Measurements from ENCODE around the gene SLC12A4.
"Not testable (repeated sequence)": the region's sequence is repeated elsewhere in the genome, so short reads cannot be mapped to it uniquely, and the experiment has no call there.

The SLC12A4 gene

GRCh38 chr16:67924140-67924906 lies 44.1 kb downstream of the SLC12A4 start:
- DNase-seq: no peak

DNA sequence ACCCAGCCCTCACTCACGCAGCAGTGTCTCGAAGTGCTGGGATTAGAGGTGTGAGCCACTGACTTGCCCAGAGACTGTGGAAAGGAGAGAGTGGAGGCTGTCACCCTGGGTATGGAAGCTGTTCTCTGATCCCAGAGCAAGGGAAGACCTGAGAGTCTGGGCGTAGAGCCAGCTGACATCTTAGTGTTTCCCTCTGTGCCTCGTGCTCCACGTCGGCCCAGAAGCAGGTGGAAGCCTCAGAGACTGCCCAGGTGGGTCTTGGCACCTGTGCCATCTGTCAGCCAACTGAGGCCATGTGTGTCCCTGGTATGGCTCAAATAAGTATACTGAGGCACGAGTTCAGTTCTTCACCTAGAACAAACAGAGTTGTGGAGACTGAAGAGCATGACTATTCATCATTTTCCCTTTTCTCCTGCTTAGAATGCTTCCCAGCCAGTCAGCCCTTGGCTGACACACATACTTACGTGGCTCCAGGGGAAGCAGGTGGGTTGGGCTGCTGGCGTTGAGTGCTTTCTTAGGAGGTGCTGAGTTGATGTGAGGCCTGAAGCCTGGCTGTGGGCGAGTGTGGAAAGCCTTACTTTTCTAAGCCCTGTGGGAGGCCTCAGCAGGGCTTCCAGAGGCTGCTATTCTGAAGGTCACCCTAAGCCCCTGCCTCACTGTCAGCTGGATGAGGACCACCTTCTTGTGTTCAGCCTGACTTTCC lies 44.9 kb downstream of the SLC12A4 start:
- DNase-seq: peak in 2 of 3 experiments; percentile 17 to 42

GRCh38 chr16:67922740-67923139 lies 45.7 kb downstream of the SLC12A4 start:
- peak; percentile 21 to 76 (median 43) for DNase-seq

DNA sequence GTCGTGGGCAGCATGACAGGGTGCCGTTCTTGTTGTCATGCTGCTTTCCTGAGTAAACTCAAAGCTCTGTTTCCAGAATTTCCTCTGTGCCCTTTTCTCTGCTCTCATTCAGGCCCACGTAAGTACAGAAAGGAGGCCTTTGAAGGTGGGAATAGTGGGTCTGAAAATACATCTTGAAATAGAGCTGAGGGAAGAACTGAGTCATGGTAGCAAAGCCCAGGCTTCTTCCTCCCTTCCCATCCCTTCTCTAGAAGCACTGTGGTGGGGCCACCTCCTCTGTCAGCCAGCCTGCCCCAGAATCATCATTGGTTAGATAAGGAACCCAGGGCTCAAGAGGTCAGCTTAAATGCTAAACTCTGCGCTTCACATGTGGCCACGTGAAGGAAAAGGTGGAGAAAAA lies 46.2 kb downstream of the SLC12A4 start:
- DNase-seq: peak in 1 of 3 experiments; percentile 25

GRCh38 chr16:67919622-67920221 lies 48.7 kb downstream of the SLC12A4 start:
- DNase-seq: peak in 1 of 3 experiments; percentile 20

GRCh38 chr16:67917852-67918236 lies 50.6 kb downstream of the SLC12A4 start:
- DNase-seq: peak in 1 of 3 experiments; percentile 62

- DNase-seq: peak in 1 of 3 experiments; percentile 46
Measured at GRCh38 chr16:67917140-67917851, 51.1 kb downstream of the SLC12A4 start.

DNA sequence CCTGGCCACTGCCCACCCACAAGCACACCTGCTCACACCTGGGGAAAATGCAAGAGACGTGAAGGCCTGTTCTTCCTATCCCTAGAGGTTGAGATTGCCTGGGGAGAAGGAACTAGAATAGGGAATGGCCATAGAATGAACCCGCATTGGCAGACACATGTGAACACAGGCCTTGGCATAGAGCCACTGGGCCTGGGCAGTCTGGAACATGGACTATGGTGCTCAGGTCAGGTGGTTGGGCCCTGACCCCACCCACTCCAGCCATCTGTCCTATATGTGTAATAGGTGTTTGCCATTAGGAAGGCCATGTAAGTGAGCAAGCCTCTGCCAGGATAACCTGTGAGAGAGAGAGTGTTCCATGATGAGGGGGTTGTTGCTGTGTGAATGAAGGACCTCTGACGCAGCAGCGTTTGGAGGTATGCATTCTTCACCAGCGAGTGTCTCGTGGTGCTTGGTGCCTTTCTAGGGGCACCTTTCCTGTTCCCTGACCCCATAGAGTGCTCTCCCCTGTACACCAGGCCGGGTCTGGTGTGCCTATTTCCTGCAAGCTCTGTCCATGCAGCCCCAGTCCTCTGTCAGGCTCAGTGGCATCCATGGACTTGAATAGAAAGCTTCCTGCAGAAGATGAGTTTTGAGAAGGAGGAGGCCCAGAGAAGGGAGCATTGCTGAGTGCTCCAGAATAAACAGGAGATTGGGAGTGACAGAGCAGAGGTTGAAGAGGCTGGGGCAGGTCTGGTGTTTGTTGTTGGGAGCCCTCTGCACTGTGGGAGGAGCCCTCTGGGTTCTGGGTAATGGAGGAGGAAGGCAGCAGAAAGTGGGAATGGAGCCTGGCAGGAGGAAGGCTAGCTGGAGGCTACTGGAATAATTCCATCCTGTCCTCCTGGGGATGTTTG lies 52.4 kb downstream of the SLC12A4 start:
- DNase-seq: no peak

- not testable (repeated sequence) for DNase-seq
Measured at GRCh38 chr16:67915496-67915769, 53.0 kb downstream of the SLC12A4 start.

DNA sequence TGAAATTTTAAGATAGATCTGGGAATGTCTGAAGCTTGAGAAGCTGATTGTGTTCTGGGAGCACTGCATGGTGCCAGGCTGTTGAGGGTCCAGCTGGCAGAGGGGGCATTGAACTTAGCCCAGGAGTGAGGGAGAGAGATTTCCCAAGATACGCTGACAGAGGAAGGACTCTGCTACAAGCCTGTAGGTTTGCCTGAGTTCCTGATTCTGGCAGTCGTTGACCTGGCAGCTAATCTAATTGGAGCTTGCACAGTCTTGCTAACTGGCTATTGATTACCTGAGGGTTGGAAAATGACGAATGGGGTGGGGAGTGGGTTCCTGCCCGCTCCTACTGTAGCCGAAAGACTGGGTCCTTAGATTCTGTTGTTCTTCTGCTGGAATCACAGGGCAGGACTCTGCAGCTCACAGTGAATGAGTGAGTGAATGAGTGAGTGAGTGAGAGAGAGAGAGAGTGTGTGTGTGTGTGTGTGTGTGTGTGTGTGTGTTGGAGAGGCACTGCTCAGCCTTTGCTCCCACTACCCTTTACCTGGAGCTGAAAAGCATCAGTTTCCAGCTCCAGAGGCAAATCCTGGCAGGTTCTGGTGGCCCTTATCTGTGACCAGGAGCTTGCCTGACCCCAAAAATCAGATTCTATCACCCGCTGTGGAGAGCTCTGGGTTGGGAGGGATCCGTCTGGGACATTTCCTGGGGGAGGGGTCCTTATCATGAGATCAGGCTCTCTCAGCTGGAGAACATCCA lies 53.5 kb downstream of the SLC12A4 start:
- DNase-seq: no peak

- peak; percentile 5 to 62 (median 13) for DNase-seq
Measured at GRCh38 chr16:67910158-67910557, 58.3 kb downstream of the SLC12A4 start.

GRCh38 chr16:67909056-67909742 lies 59.2 kb downstream of the SLC12A4 start:
- DNase-seq: no peak

- no peak for DNase-seq
Measured at GRCh38 chr16:67907397-67908180, 60.8 kb downstream of the SLC12A4 start.

GRCh38 chr16:67902831-67903230 lies 65.6 kb downstream of the SLC12A4 start:
- no peak for DNase-seq

DNA sequence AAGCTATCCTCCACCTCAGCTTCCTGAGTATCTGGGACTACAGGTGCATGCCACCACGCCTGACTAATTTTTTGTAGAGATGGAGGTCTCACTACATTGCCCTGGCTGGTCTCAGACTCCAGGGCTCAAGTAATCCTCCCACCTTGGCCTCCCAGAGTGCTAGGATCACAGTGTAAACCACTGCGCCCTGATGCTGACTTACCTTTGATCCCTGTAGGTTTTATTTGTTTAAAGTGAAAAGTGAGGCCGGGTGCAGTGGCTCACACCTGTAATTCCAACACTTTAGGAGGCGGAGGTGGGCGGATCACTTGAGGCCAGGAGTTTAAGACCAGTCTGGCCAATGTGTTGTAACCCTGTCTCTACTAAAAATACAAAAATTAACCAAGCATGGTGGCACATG lies 66.7 kb downstream of the SLC12A4 start:
- DNase-seq: no peak

- no peak for DNase-seq
Measured at GRCh38 chr16:67897231-67897630, 71.2 kb downstream of the SLC12A4 start.

GRCh38 chr16:67893743-67894399 lies 74.6 kb downstream of the SLC12A4 start:
- DNase-seq: no peak
